Activated CD4-positive, alpha-beta T cell treated with anti-CD3 and anti-CD28 coated beads, Interleukin-2, amount 10 ng/mL, durations not matched to agents 24 days and 14 days (primary cell): Measurements from ENCODE around the gene NOTCH2. TPM values are rescaled to one million over a fixed set of nuclear protein-coding genes. Genes with fewer than 3 reads are reported as not detected.
A peak's percentile ranks its signal among the peaks of the same experiment; 100 is the strongest.

Source experiments
- DNase-seq: peaks from one replicate; pipeline ENCODE4 v3.0.0; 2022
- H3K27ac Mint-ChIP-seq: one replicate; pipeline ENCODE4 v1.8.0; 2022; ENCODE audit warnings: mild to moderate bottlenecking, mixed read lengths
- H3K27me3 Mint-ChIP-seq: one replicate; pipeline ENCODE4 v1.8.0; 2022; ENCODE audit warnings: mixed read lengths
- H3K36me3 Mint-ChIP-seq: one replicate; pipeline ENCODE4 v1.8.0; 2022; ENCODE audit warnings: low read depth, mild to moderate bottlenecking, mixed read lengths
- H3K4me1 Mint-ChIP-seq: one replicate; pipeline ENCODE4 v1.8.0; 2021; ENCODE audit warnings: mixed read lengths
- H3K4me3 Mint-ChIP-seq: one replicate; pipeline ENCODE4 v1.8.0; 2022; ENCODE audit warnings: mild to moderate bottlenecking, moderate library complexity, mixed read lengths
- H3K9me3 Mint-ChIP-seq: one replicate; pipeline ENCODE4 v1.8.0; 2021; ENCODE audit warnings: mixed read lengths
- intact Hi-C: fragments of 100-400 bp; cut with micrococcal nuclease; formaldehyde crosslinking; loops from one replicate; pipeline ENCODE4 v1.15.1; 2023
- total RNA-seq: library from RNA; stranded (reverse); gene quantifications from 2 replicates; pipeline ENCODE4 v1.2.3, GENCODE V29; 2022

Gene NOTCH2
- total RNA-seq, 1 donor from 2014 or later = 96.5 TPM

- Mint-ChIP-seq H3K36me3 (peaks cover 49% of the 10 kb centered on the region), H3K9me3 (no peaks in the 10 kb centered on the region), H3K27me3 (no peaks in the 10 kb centered on the region), H3K4me1 (peaks cover 16% of the 10 kb centered on the region), H3K27ac (no peak overlapping the region), H3K4me3 (no peak overlapping the region)
- peak; percentile 40 for DNase-seq
- intact Hi-C loops = no loop called here
Observed at GRCh38 chr1:119956306-119956705, 113.2 kb downstream of the NOTCH2 start.

GRCh38 chr1:119954476-119955422 lies 114.7 kb downstream of the NOTCH2 start:
- Mint-ChIP-seq H3K36me3 (peaks cover 54% of the 10 kb centered on the region), H3K27ac (no peak overlapping the region), H3K9me3 (no peaks in the 10 kb centered on the region), H3K4me3 (no peak overlapping the region), H3K4me1 (peaks cover 16% of the 10 kb centered on the region), H3K27me3 (no peaks in the 10 kb centered on the region)
- intact Hi-C loops = loop anchor here (5.0 kb wide), 1 partner anchor 33 kb away; no protein-coding TSS in a partner anchor
- DNase-seq = peak; percentile 51

GRCh38 chr1:119953266-119953998 lies 116.0 kb downstream of the NOTCH2 start:
- peaks cover 16% of the 10 kb centered on the region for H3K4me1 Mint-ChIP-seq
- peak overlapping the region; percentile 9 for H3K27ac Mint-ChIP-seq
- H3K36me3 Mint-ChIP-seq = peaks cover 60% of the 10 kb centered on the region
- peak; percentile 54 for DNase-seq
- intact Hi-C loops = loop anchor here (5.0 kb wide), 1 partner anchor 34 kb away; no protein-coding TSS in a partner anchor
- no peak overlapping the region for H3K4me3 Mint-ChIP-seq
- H3K27me3 Mint-ChIP-seq = no peaks in the 10 kb centered on the region
- no peaks in the 10 kb centered on the region for H3K9me3 Mint-ChIP-seq

- Mint-ChIP-seq H3K36me3 (peaks cover 62% of the 10 kb centered on the region), H3K9me3 (no peaks in the 10 kb centered on the region), H3K4me3 (no peak overlapping the region), H3K27ac (no peak overlapping the region), H3K27me3 (no peaks in the 10 kb centered on the region), H3K4me1 (peaks cover 15% of the 10 kb centered on the region)
- intact Hi-C loops = loop anchor here (5.0 kb wide), 1 partner anchor 35 kb away; no protein-coding TSS in a partner anchor
- peak; percentile 49 for DNase-seq
Observed at GRCh38 chr1:119952496-119952895, 117.0 kb downstream of the NOTCH2 start.

- Mint-ChIP-seq H3K27ac (no peak overlapping the region), H3K27me3 (no peaks in the 10 kb centered on the region), H3K4me1 (peaks cover 6% of the 10 kb centered on the region), H3K4me3 (no peak overlapping the region), H3K36me3 (peaks cover 54% of the 10 kb centered on the region), H3K9me3 (no peaks in the 10 kb centered on the region)
- peak; percentile 92 for DNase-seq
- intact Hi-C loops = loop anchor here (5.0 to 10.0 kb wide), 3 partner anchors 61 to 204 kb away; no protein-coding TSS in a partner anchor
Observed at GRCh38 chr1:119948342-119949214, 120.9 kb downstream of the NOTCH2 start.

GRCh38 chr1:119947468-119947867 lies 122.0 kb downstream of the NOTCH2 start:
- no peak for DNase-seq
- intact Hi-C loops = loop anchor here (5.0 to 10.0 kb wide), 3 partner anchors 60 to 203 kb away; no protein-coding TSS in a partner anchor
- peaks cover 49% of the 10 kb centered on the region for H3K36me3 Mint-ChIP-seq
- H3K9me3 Mint-ChIP-seq = no peaks in the 10 kb centered on the region
- H3K4me3 Mint-ChIP-seq = no peak overlapping the region
- peaks cover 2% of the 10 kb centered on the region for H3K4me1 Mint-ChIP-seq
- no peaks in the 10 kb centered on the region for H3K27me3 Mint-ChIP-seq
- no peak overlapping the region for H3K27ac Mint-ChIP-seq

GRCh38 chr1:119946724-119947123 lies 122.7 kb downstream of the NOTCH2 start:
- H3K36me3 Mint-ChIP-seq = peaks cover 45% of the 10 kb centered on the region
- no peak for DNase-seq
- intact Hi-C loops = loop anchor here (5.0 to 10.0 kb wide), 3 partner anchors 59 to 202 kb away; no protein-coding TSS in a partner anchor
- H3K27ac Mint-ChIP-seq = no peak overlapping the region
- H3K27me3 Mint-ChIP-seq = no peaks in the 10 kb centered on the region
- H3K4me3 Mint-ChIP-seq = no peak overlapping the region
- H3K9me3 Mint-ChIP-seq = no peaks in the 10 kb centered on the region
- peaks cover 2% of the 10 kb centered on the region for H3K4me1 Mint-ChIP-seq

GRCh38 chr1:119943216-119943615 lies 126.2 kb downstream of the NOTCH2 start:
- no peak for DNase-seq
- no peaks in the 10 kb centered on the region for H3K9me3 Mint-ChIP-seq
- H3K27me3 Mint-ChIP-seq = no peaks in the 10 kb centered on the region
- no peak overlapping the region for H3K27ac Mint-ChIP-seq
- peaks cover 4% of the 10 kb centered on the region for H3K4me1 Mint-ChIP-seq
- intact Hi-C loops = loop anchor here (10.0 kb wide), 2 partner anchors 198 to 202 kb away; no protein-coding TSS in a partner anchor
- no peak overlapping the region for H3K4me3 Mint-ChIP-seq
- peaks cover 40% of the 10 kb centered on the region for H3K36me3 Mint-ChIP-seq

- Mint-ChIP-seq H3K36me3 (peaks cover 47% of the 10 kb centered on the region), H3K4me3 (no peak overlapping the region), H3K9me3 (no peaks in the 10 kb centered on the region), H3K27ac (no peak overlapping the region), H3K27me3 (no peaks in the 10 kb centered on the region), H3K4me1 (peaks cover 4% of the 10 kb centered on the region)
- intact Hi-C loops = loop anchor here (10.0 kb wide), 2 partner anchors 197 to 203 kb away; no protein-coding TSS in a partner anchor
- peak; percentile 44 for DNase-seq
Observed at GRCh38 chr1:119941392-119941791, 128.1 kb downstream of the NOTCH2 start.

- H3K36me3 Mint-ChIP-seq = peaks cover 48% of the 10 kb centered on the region
- no peak overlapping the region for H3K27ac Mint-ChIP-seq
- no peak overlapping the region for H3K4me3 Mint-ChIP-seq
Observed at GRCh38 chr1:119940697-119941096, 128.8 kb downstream of the NOTCH2 start.

GRCh38 chr1:119937198-119937597 lies 132.3 kb downstream of the NOTCH2 start:
- DNase-seq = peak; percentile 51
- no peak overlapping the region for H3K27ac Mint-ChIP-seq
- no peaks in the 10 kb centered on the region for H3K27me3 Mint-ChIP-seq
- no peak overlapping the region for H3K4me3 Mint-ChIP-seq
- H3K36me3 Mint-ChIP-seq = peaks cover 72% of the 10 kb centered on the region
- intact Hi-C loops = no loop called here
- peaks cover 2% of the 10 kb centered on the region for H3K4me1 Mint-ChIP-seq
- H3K9me3 Mint-ChIP-seq = peaks cover 9% of the 10 kb centered on the region

More at GRCh38 chr1:119940697-119941096, 128.8 kb downstream of the NOTCH2 start:
- peaks cover 4% of the 10 kb centered on the region for H3K4me1 Mint-ChIP-seq
- no peak for DNase-seq
- H3K9me3 Mint-ChIP-seq = no peaks in the 10 kb centered on the region
- intact Hi-C loops = loop anchor here (10.0 kb wide), 2 partner anchors 196 to 204 kb away; no protein-coding TSS in a partner anchor
- no peaks in the 10 kb centered on the region for H3K27me3 Mint-ChIP-seq

- DNase-seq = peak; percentile 37
- no peak overlapping the region for H3K4me3 Mint-ChIP-seq
- no peak overlapping the region for H3K27ac Mint-ChIP-seq
- H3K36me3 Mint-ChIP-seq = peaks cover 66% of the 10 kb centered on the region
- no peaks in the 10 kb centered on the region for H3K27me3 Mint-ChIP-seq
- peaks cover 9% of the 10 kb centered on the region for H3K9me3 Mint-ChIP-seq
- peaks cover 2% of the 10 kb centered on the region for H3K4me1 Mint-ChIP-seq
- intact Hi-C loops = no loop called here
Observed at GRCh38 chr1:119935915-119936314, 133.5 kb downstream of the NOTCH2 start.

GRCh38 chr1:119935373-119935772 lies 134.1 kb downstream of the NOTCH2 start:
- DNase-seq = peak; percentile 47
- Mint-ChIP-seq H3K4me1 (peaks cover under 1% of the 10 kb centered on the region), H3K27me3 (no peaks in the 10 kb centered on the region), H3K36me3 (peaks cover 63% of the 10 kb centered on the region), H3K27ac (no peak overlapping the region), H3K4me3 (no peak overlapping the region), H3K9me3 (peaks cover 9% of the 10 kb centered on the region)
- intact Hi-C loops = no loop called here
